Spleen (tissue), 7 donors: ENCODE results near the gene NLRP3.

Source experiments
- POLR2A ChIP-seq, 3 donors: fragments of 450-650 bp; IDR thresholded peaks; one replicate each; pipeline ENCODE4 v1.5.1; 2017; ENCODE audit warnings: antibody characterized with exemption in 3 of 3, mild to moderate bottlenecking in 1 of 3
- POLR2AphosphoS5 ChIP-seq, 3 donors: sonication (generic); formaldehyde crosslinking; IDR thresholded peaks; one replicate each; pipeline ENCODE4 v1.5.1; 2017; ENCODE audit warnings: antibody characterized with exemption in 3 of 3
- TF ChIP-seq, protein P1 (sequence below), 11 experiments: fragments of 200-600 bp in 7 of 11; fragments of 450-650 bp in 4 of 11; sonication (generic) in 4 of 11; IDR thresholded peaks in 8 of 11; conservative IDR thresholded peaks in 3 of 11; 1 replicate in 7 of 11; 2 replicates in 4 of 11; pipeline versions ENCODE4 v1.4.0 to v1.8.0; 2016 to 2021; ENCODE audit warnings: antibody characterized with exemption in 11 of 11, inconsistent platforms in 4 of 11, mild to moderate bottlenecking in 1 of 11
- donor health status: DM: no; HTN: no; CAD: no; lungs with moderate emphysema.
- donor health status: DM: no; HTN: no; CAD: no.
- donor health status: DM: no; HTN: no; CAD: no.

DNA sequence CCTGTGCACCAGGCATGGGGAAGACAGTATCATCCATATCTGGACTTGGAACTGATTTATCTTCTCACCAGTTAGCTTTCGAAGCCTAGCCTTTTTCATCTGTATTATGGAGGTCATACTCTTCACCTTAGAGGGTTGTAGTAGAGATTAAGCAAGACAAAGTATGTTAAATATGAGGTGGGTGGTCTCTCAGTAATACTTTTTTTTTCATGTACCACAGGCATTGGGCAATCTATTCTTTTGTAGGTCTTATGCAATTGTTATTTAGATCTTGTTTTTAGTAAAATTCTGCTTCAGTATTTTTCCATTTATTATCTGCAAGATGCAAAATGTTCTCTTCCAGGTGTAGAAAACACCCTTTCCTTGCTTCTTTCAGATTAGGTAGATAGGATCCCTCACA, 77.1 kb downstream of the NLRP3 start:
- TF ChIP-seq, protein P1, sequence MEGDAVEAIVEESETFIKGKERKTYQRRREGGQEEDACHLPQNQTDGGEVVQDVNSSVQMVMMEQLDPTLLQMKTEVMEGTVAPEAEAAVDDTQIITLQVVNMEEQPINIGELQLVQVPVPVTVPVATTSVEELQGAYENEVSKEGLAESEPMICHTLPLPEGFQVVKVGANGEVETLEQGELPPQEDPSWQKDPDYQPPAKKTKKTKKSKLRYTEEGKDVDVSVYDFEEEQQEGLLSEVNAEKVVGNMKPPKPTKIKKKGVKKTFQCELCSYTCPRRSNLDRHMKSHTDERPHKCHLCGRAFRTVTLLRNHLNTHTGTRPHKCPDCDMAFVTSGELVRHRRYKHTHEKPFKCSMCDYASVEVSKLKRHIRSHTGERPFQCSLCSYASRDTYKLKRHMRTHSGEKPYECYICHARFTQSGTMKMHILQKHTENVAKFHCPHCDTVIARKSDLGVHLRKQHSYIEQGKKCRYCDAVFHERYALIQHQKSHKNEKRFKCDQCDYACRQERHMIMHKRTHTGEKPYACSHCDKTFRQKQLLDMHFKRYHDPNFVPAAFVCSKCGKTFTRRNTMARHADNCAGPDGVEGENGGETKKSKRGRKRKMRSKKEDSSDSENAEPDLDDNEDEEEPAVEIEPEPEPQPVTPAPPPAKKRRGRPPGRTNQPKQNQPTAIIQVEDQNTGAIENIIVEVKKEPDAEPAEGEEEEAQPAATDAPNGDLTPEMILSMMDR (IDR thresholded peaks at IDR 0.05 in 8 of 11, conservative IDR thresholded peaks at IDR 0.05 in 3 of 11) = no peak
- no peak for TF ChIP-seq POLR2AphosphoS5 (IDR thresholded peaks at IDR 0.05)
- TF ChIP-seq POLR2A (IDR thresholded peaks at IDR 0.05) = no peak
